Gastrocnemius medialis (tissue), 4 donors: Measurements from ENCODE around the gene FAP. TPM values are rescaled to one million over a fixed set of nuclear protein-coding genes. Genes with fewer than 3 reads are reported as not detected.

ENCODE experiments used
- ATAC-seq, 2 donors: fragments of 150-250 bp; one replicate each; pipeline ENCODE4 v1.9.1; 2016
- DNase-seq, 2 donors: peaks; one replicate each; pipeline ENCODE4 v3.0.0-alpha.2; 2019
- H3K27ac ChIP-seq, 4 donors: fragments of 200-600 bp; sonication (generic); 1 replicate in 1 of 4; 2 replicates in 3 of 4; pipeline ENCODE4 v1.5.1; 2016 to 2018; ENCODE audit warnings: mild to moderate bottlenecking in 2 of 4, moderate library complexity in 1 of 4
- H3K27me3 ChIP-seq, 3 donors: fragments of 200-600 bp; sonication (generic) in 2 of 3; 1 replicate in 1 of 3; 2 replicates in 2 of 3; pipeline versions ENCODE4 v1.5.1 to v1.6.0; 2016 to 2019; ENCODE audit warnings: mild to moderate bottlenecking in 1 of 3, moderate library complexity in 1 of 3
- H3K36me3 ChIP-seq, 2 donors: fragments of 200-600 bp; sonication (generic) in 1 of 2; one replicate each; pipeline ENCODE4 v1.5.1; 2017 to 2018
- H3K4me1 ChIP-seq, 2 donors: fragments of 200-600 bp; sonication (generic) in 1 of 2; one replicate each; pipeline ENCODE4 v1.5.1; 2016 to 2017; ENCODE audit warnings: mild to moderate bottlenecking in 2 of 2
- H3K4me3 ChIP-seq, 4 donors: fragments of 200-600 bp; sonication (generic) in 3 of 4; 1 replicate in 1 of 4; 2 replicates in 3 of 4; pipeline ENCODE4 v1.5.1; 2016 to 2019; ENCODE audit warnings: mild to moderate bottlenecking in 2 of 4
- H3K9me3 ChIP-seq, 3 donors: fragments of 200-600 bp; sonication (generic) in 2 of 3; 1 replicate in 1 of 3; 2 replicates in 2 of 3; pipeline ENCODE4 v1.5.1; 2016 to 2019
- CTCF ChIP-seq, 5 experiments: fragments of 450-650 bp in 3 of 5; fragments of 200-600 bp in 2 of 5; sonication (generic) in 2 of 5; IDR thresholded peaks in 4 of 5; conservative IDR thresholded peaks in 1 of 5; 1 replicate in 4 of 5; 2 replicates in 1 of 5; pipeline ENCODE4 v1.5.1; 2016 to 2019; ENCODE audit warnings: antibody characterized with exemption in 5 of 5, mild to moderate bottlenecking in 3 of 5, moderate library complexity in 3 of 5
- POLR2A ChIP-seq, 2 donors: fragments of 450-650 bp; IDR thresholded peaks; one replicate each; pipeline ENCODE4 v1.6.1; 2017; ENCODE audit warnings: antibody characterized with exemption in 2 of 2, mild to moderate bottlenecking in 2 of 2, moderate library complexity in 2 of 2
- in situ Hi-C, 4 donors: fragments of 200-750 bp; cut with MboI; loops; one replicate each; pipeline versions ENCODE4 v1.15.0 to v1.8.0; 2017; ENCODE audit warnings: low sequenced_read_pairs in 4 of 4
- intact Hi-C: fragments of 100-400 bp; cut with DNase I; formaldehyde crosslinking; loops from one replicate; pipeline ENCODE4 v1.15.1; 2023; ENCODE audit warnings: low total_unique reads
- total RNA-seq, 4 donors: library from RNA; depleted of rRNA; stranded (reverse); fragments of >200 nt; gene quantifications; one replicate each; pipeline versions ENCODE4 v1.1.0 to v1.2.3, GENCODE V29; 2016

Gene FAP
- total RNA-seq, 4 donors from 2014 or later = 4.8 to 10.1 (median 7.0) TPM; not detected in 1

- intact Hi-C loops = loop anchor here (10.0 kb wide), 1 partner anchor 135 kb away; no protein-coding TSS in a partner anchor
Measured at GRCh38 chr2:162159446-162159845, 83.8 kb downstream of the FAP start.

GRCh38 chr2:162156149-162156548, 87.1 kb downstream of the FAP start:
- no peak overlapping the region for H3K27ac ChIP-seq
- H3K36me3 ChIP-seq = no peaks in the 10 kb centered on the region
- no peaks in the 10 kb centered on the region for H3K27me3 ChIP-seq
- intact Hi-C loops (loop anchor here (10.0 kb wide), 1 partner anchor 139 kb away; no protein-coding TSS in a partner anchor), in situ Hi-C loops (loop anchor here in 1 of 4 donors (10.0 kb wide), 1 partner anchor 139 kb away; no protein-coding TSS in a partner anchor)
- DNase-seq = no peak
- no peak for TF ChIP-seq POLR2A (IDR thresholded peaks at IDR 0.05)
- no peak for TF ChIP-seq CTCF (IDR thresholded peaks at IDR 0.05 in 4 of 5, conservative IDR thresholded peaks at IDR 0.05 in 1 of 5)
- ATAC-seq = no peak
- no peaks in the 10 kb centered on the region for H3K4me1 ChIP-seq
- H3K9me3 ChIP-seq = no peaks in the 10 kb centered on the region
- no peak overlapping the region for H3K4me3 ChIP-seq

More at GRCh38 chr2:162159446-162159845, 83.8 kb downstream of the FAP start:
- Histone ChIP-seq H3K27me3 (no peaks in the 10 kb centered on the region), H3K4me1 (no peaks in the 10 kb centered on the region), H3K9me3 (no peaks in the 10 kb centered on the region), H3K4me3 (no peak overlapping the region), H3K27ac (no peak overlapping the region), H3K36me3 (no peaks in the 10 kb centered on the region)
- in situ Hi-C loops = loop anchor here in 1 of 4 donors (10.0 kb wide), 1 partner anchor 135 kb away; no protein-coding TSS in a partner anchor
- DNase-seq = no peak
- ATAC-seq = no peak
- TF ChIP-seq CTCF (IDR thresholded peaks at IDR 0.05 in 4 of 5, conservative IDR thresholded peaks at IDR 0.05 in 1 of 5) (no peak), POLR2A (IDR thresholded peaks at IDR 0.05) (no peak)

DNA sequence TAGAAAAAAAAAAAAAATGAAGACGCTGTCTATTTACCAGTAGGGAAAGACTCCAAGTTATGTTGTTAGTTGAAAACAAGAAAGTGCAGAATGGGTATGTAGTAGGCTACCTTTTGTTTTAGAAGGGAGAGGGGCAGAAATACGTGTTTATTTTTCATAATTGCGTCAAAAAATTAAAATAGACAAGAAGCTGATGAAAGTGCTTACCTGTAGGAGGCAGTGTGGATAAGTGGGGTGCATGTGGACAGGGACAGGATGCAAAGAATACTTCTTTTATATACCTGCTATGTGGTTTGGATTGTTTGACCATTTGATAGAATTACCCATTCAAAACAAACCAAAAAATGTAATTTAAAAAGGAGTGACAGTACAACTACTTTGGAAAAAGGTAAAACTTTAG, 88.2 kb downstream of the FAP start:
- no peak overlapping the region for H3K27ac ChIP-seq
- no peak for DNase-seq
- H3K36me3 ChIP-seq = no peaks in the 10 kb centered on the region
- H3K4me3 ChIP-seq = no peak overlapping the region
- H3K4me1 ChIP-seq = no peaks in the 10 kb centered on the region
- H3K27me3 ChIP-seq = no peaks in the 10 kb centered on the region
- in situ Hi-C loops = loop anchor here in 1 of 4 donors (10.0 kb wide), 1 partner anchor 140 kb away; no protein-coding TSS in a partner anchor
- intact Hi-C loops = loop anchor here (10.0 kb wide), 1 partner anchor 140 kb away; no protein-coding TSS in a partner anchor
- no peaks in the 10 kb centered on the region for H3K9me3 ChIP-seq
- ATAC-seq = no peak
- TF ChIP-seq POLR2A (IDR thresholded peaks at IDR 0.05) (no peak), CTCF (IDR thresholded peaks at IDR 0.05 in 4 of 5, conservative IDR thresholded peaks at IDR 0.05 in 1 of 5) (no peak)

- H3K27me3 ChIP-seq = no peaks in the 10 kb centered on the region
- intact Hi-C loops = loop anchor here (10.0 kb wide), 1 partner anchor 141 kb away; no protein-coding TSS in a partner anchor
- in situ Hi-C loops = loop anchor here in 1 of 4 donors (10.0 kb wide), 1 partner anchor 141 kb away; no protein-coding TSS in a partner anchor
- no peaks in the 10 kb centered on the region for H3K36me3 ChIP-seq
- peak in 1 of 2 donors; percentile 6 for DNase-seq
- no peaks in the 10 kb centered on the region for H3K4me1 ChIP-seq
- TF ChIP-seq POLR2A (IDR thresholded peaks at IDR 0.05) (no peak), CTCF (IDR thresholded peaks at IDR 0.05 in 4 of 5, conservative IDR thresholded peaks at IDR 0.05 in 1 of 5) (no peak)
- no peak overlapping the region for H3K27ac ChIP-seq
- H3K9me3 ChIP-seq = no peaks in the 10 kb centered on the region
- H3K4me3 ChIP-seq = no peak overlapping the region
- ATAC-seq = no peak
Measured at GRCh38 chr2:162153608-162154224, 89.5 kb downstream of the FAP start.
